SW480 (cell line): ENCODE data around the gene ZNG1F.
"Not testable (repeated sequence)": the region's sequence is repeated elsewhere in the genome, so short reads cannot be mapped to it uniquely, and the experiment has no call there.

ENCODE experiments used
- DNase-seq: peaks from one replicate; pipeline ENCODE4 v3.0.0-alpha.2; 2016; ENCODE audit warnings: low spot score

The ZNG1F gene

DNA sequence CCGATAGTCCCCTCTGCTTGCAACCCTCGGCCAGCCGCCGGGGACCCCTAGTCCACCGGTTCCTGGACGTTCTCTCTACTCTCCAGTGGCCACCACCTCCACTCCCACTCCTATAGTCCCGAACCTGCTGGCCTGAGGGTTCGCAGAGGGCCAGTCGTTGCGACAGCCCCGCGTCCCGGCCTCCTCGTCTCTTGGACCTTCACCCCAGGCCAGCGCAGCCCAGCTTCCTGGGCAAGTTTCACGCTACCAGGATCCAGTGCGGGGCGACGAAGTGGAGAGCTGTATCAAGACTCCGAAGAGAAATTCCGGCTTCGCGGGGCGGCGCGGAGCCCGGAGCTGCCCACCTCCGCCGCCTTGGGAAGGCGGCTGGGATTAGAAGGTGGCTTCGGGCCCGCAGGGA, 65.7 kb downstream of the ZNG1F start:
- DNase-seq = not testable (repeated sequence)

DNA sequence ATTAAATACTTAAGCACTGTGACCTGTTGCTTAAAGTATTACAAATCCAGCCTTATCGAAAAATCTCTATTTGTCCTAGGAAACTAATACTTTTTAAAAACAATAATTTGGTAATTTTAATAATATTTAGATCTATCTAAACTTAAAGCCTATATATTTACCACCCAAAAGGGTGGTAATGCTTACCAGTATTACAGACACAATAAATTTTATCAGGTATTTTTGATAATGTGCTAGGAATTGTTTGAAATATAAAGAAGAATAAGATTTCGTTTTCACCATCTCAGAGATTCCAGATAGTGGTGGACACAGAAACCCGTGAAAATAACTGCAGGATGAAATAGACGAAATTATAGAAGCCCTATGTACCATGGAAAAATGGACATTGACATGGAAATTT, 68.4 kb downstream of the ZNG1F start:
- not testable (repeated sequence) for DNase-seq

- DNase-seq = not testable (repeated sequence)
These were observed 69.4 kb downstream of the ZNG1F start for GRCh38 chr9:41119719-41120118.

- not testable (repeated sequence) for DNase-seq
These were observed 69.8 kb downstream of the ZNG1F start for GRCh38 chr9:41119311-41119710.

- not testable (repeated sequence) for DNase-seq
These were observed 75.8 kb downstream of the ZNG1F start for GRCh38 chr9:41113348-41113747.

- not testable (repeated sequence) for DNase-seq
These were observed 77.7 kb downstream of the ZNG1F start for GRCh38 chr9:41111414-41111813.

DNA sequence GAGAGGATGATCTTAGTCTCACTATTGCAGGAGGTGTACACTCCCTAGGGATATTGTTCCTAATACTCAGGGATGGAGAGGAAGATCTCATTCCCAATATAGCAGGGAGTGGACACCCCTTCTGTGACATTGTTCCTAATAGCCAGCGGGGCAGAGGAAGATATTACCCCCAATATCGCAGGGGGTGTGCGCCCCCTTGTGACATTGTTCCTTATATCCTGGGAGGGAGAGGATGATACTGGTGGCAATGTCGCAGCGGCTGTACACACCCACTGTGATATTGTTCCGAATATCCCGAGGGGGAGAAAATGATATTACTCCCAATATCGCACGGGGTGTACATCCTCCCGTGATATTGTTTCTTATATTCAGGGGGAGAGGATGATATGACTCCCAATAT, 78.2 kb downstream of the ZNG1F start:
- DNase-seq = not testable (repeated sequence)

GRCh38 chr9:41109253-41109652, 79.9 kb downstream of the ZNG1F start:
- not testable (repeated sequence) for DNase-seq

DNA sequence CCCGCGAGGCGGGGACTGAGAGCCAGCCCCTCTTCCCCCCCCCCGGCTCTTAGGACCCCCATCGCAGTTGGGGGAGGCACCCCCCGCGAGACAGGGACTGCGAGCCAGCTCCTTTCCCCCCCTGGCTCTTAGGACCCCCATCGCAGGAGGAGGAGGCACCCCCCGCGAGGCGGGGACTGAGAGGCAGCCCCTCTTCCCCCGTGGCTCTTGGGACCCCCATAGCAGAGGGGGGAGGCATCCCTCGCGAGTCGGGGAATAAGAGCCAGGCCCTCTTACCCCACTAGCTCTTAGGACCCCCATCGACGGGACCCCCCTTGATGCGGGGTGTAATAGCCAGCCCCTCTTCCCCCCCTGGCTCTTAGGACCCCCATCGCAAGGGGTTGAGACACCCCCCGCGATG, 80.3 kb downstream of the ZNG1F start:
- not testable (repeated sequence) for DNase-seq

DNA sequence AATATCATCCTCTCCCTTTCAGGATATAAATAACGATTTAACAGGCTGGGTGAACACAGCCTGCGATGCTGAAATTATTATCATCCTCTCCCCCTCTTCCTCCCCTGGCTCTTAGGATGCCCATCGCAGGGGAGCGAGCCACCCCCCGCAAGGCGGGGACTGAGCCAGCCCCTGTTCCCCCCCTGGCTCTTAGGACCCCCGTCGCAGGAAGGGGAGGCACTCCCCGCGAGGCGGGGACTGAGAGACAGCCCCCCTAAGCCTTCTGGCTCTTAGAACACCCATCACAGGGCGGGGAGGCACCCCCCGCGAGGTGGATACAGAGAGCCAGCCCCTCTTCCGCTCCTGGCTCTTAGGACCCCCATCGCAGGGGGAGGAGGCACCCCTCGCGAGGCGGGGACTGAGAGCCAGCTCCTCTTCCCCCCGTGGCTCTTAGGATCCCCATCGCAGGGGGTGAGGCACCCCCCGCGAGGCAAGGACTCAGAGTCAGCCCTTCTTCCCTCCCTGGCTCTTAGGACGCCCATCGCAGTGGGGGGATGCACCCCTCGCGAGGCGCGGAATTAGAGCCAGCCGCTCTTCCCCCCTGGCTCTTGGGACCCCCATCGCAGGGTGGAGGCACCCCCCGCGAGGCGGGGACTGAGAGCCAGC, 82.5 kb downstream of the ZNG1F start:
- not testable (repeated sequence) for DNase-seq

GRCh38 chr9:41105557-41106253, 83.4 kb downstream of the ZNG1F start:
- not testable (repeated sequence) for DNase-seq

GRCh38 chr9:41104542-41104941, 84.6 kb downstream of the ZNG1F start:
- not testable (repeated sequence) for DNase-seq

DNA sequence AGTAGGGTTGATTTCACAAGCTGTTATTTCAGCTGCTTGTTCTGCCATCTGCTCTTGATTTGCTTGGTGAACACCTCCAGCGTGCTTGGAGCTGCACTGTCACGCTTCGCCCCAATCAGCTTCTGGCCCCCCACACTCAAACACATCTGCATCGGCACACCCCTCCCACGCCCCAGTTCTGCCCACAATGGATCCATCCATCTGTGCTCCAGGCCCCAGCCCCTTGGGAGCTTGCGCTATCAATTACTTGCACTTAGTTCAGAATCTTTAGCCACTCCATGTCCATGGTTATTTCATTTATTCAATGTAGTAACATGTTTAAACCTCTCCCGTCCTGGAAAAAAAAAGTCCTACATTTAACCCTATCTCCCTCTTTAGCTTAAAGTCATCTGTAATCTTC, 88.6 kb downstream of the ZNG1F start:
- not testable (repeated sequence) for DNase-seq

DNA sequence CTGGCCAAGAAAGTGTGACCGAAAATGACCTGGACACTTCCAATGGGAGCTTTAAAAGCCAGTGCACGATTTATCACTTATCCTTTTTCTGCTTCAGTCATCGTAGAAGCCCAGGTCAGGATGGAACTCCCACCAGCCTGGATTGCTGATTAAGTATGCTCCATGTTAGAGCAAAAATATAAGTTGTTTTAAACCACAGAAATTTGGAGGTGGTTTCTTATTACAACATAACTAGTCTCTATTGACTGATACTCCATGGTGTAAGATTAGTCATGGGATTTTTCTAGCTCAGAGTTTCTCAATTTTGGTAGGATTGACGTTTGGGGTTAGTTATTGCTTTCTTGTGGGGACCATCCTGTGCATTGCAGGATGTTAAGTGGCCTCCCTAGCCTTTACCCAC, 90.4 kb downstream of the ZNG1F start:
- DNase-seq = not testable (repeated sequence)

GRCh38 chr9:41095060-41095459, 94.1 kb downstream of the ZNG1F start:
- not testable (repeated sequence) for DNase-seq

DNA sequence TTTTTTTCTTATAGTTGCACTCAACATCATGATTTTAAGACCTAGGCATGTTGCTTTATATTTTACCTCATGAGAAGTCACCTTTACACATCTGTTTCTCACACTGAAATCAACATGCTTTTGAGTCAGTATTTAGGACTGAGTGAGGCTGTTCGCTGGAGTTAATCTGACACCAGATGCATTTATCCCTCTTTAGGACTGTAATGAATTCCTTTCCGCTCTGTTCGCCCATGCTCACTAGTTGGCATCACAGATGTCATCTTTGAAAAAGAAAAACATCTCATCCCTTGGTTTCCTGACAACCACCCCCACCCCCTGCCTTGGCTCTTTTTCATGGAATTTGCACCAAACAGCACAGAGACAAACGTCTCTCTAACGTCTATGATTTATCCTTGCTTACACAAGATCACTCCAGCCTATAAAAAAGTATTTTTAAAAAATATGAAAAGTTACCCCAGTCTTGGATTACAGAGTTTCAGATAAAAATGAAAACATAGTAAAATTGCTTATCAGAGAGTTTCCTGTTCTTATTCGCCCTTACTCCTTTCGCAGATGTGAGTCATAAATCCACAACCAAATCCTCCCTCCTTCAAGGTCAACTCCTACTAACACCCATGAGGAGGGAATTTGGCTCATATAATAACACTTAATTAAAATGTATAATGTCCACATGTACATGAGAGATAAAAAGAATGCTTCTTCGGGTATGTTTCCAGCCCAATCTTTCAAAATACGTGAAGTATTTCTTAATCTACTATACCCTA, 94.9 kb downstream of the ZNG1F start:
- DNase-seq = not testable (repeated sequence)

- DNase-seq = not testable (repeated sequence)
These were observed 98.2 kb downstream of the ZNG1F start for GRCh38 chr9:41090922-41091321.

DNA sequence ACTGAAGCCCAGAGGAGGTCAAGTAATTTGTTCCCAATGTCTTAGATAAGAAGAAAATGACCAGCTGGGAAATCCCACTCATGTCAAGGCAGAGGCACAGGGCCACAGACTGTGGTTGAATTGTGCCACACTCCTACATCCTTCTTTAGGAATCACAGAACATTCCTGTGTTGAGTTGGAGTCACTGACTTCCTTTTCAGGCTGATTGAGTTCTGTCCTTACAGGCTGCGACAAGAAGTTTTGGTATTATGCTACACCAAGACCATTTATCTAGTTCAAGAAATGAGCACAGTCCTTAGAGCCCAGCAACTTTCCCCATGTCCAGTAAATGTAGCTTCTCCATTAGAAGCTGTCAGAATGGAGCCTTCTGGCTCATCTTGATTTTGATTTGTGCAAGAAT, 98.7 kb downstream of the ZNG1F start:
- DNase-seq = not testable (repeated sequence)

DNA sequence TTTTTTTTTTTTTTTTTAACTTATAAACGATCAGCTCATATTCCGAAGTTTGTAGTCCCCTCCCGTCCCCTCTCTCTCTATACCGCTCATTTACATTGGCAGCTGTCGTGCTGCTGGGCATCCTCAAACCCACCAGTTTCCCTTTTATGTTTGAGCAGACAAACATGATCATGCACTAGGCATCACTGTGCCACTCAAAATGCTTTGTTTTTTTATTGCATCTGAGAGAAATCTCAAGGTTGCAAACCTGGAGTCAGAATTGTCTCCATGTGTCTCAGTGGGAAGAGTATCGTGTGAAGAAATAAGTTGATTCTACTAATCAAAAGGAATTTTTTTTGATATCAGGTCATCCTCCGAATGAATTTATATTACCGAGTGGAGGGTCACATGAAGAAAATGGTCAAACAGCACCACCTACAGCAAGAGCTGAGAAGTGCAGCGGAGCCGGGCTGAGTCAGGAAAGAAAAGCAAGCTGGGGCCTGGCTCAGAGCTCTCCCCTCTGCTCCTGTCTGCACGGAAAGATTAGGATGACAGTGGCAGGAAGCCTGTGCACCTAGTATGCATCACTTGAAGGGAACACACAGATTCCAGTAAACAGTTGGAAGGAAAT, 100.6 kb downstream of the ZNG1F start:
- not testable (repeated sequence) for DNase-seq

- DNase-seq = not testable (repeated sequence)
These were observed 101.2 kb downstream of the ZNG1F start for GRCh38 chr9:41087929-41088328.

DNA sequence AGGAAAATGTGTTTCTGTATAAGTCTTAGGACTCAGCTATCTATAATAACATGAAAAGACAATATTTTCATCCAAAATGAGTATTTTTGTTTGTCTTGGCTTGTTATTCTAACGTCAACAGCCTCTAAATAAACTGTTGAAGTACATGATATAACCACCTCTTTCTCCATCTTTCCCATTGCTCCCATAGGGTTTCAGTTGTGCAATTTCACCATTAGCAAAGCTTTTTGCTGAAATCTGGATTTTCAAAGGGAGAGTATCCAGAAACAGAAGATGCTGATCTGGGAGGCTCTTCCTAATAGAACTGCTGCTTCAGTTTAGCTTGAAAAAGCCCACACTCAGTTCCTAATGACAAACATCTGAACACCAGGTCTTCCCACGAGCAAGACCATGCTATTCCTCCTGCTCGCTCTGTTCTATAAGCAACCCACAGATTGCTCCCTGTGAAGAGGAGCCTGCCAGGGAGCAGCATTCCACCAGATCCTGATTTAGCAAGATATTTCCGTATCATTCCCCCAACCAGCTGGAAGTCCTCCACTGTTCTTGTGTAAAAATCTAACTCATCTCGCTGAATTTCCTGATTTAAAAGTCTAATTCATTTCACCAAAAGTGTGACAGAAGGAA, 101.8 kb downstream of the ZNG1F start:
- not testable (repeated sequence) for DNase-seq

DNA sequence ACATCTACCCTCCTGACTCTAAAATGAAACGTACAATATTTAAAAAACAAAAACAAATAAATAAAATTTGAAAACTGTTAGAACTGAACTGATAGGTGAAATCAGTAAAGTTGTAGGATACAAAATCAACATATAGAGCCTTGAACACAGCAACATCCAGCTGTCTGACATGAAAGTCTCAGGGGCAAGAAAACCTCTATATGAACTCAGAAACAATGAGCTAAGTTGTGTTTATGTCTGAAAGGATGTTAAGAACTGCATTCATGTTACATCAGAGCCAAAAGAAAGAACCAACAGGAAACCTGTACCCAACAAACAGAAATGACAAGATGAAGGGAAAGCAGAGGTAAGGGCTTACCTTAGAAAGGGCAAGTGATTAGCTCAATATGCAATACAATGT, 102.4 kb downstream of the ZNG1F start:
- not testable (repeated sequence) for DNase-seq
